GM20000 (cell line): ENCODE measurements around the gene GREM2.

Source experiments
- DNase-seq: peaks from one replicate; pipeline ENCODE4 v3.0.0; 2012; ENCODE audit warnings: low spot score
- CTCF ChIP-seq: IDR thresholded peaks from 2 replicates; pipeline ENCODE4 v1.5.1; 2012; ENCODE audit warnings: mild to moderate bottlenecking, control low read depth; ENCODE audit errors: extremely low read depth, missing control alignments

Gene GREM2

GRCh38 chr1:240533154-240533780, 78.7 kb downstream of the GREM2 start:
- DNase-seq = no peak
- no peak for TF ChIP-seq CTCF

GRCh38 chr1:240528591-240528990, 83.4 kb downstream of the GREM2 start:
- no peak for TF ChIP-seq CTCF
- no peak for DNase-seq

GRCh38 chr1:240527086-240527485, 84.9 kb downstream of the GREM2 start:
- TF ChIP-seq CTCF = no peak
- no peak for DNase-seq

- TF ChIP-seq CTCF = no peak
- DNase-seq = no peak
Observed at GRCh38 chr1:240526312-240526711, 85.6 kb downstream of the GREM2 start.

- DNase-seq = no peak
- TF ChIP-seq CTCF = no peak
Observed at GRCh38 chr1:240524356-240525069, 87.4 kb downstream of the GREM2 start.

GRCh38 chr1:240522122-240522822, 89.7 kb downstream of the GREM2 start:
- no peak for DNase-seq
- TF ChIP-seq CTCF = no peak

GRCh38 chr1:240517891-240518290, 94.1 kb downstream of the GREM2 start:
- TF ChIP-seq CTCF = no peak
- no peak for DNase-seq
